ENCODE data around the gene SLC35D2.

Gene SLC35D2

DNA sequence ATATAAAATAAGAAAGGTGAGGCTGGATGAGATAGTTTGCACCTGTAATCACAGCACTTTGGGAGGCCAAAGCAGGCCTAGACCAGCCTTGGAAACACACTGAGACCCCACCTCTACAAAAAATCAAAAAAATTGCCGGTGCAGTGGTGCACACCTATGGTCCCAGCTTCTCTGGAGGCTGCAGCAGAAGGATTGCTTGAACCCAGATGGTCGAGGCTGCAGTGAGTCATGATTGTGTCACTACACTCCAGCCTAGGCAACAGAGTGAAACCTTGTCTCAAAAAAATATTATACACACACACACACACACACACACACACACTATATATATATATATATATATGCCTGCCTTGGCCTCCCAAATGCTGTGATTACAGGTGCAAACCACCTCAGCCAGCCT is 1.3 kb downstream of the SLC35D2 start:
- Mint-ChIP-seq H3K4me1 (peaks cover 38% of the 10 kb centered on the region), H3K36me3 (ENCODE audit: low read depth) (peaks cover 14% of the 10 kb centered on the region), H3K27me3 (ENCODE audit: low read depth, poor library complexity) (peaks cover 15% of the 10 kb centered on the region), H3K4me3 (no peak overlapping the region), H3K9me3 (no peaks in the 10 kb centered on the region), H3K27ac (no peak overlapping the region)
- DNase-seq = no peak
- TF ChIP-seq, protein P1, sequence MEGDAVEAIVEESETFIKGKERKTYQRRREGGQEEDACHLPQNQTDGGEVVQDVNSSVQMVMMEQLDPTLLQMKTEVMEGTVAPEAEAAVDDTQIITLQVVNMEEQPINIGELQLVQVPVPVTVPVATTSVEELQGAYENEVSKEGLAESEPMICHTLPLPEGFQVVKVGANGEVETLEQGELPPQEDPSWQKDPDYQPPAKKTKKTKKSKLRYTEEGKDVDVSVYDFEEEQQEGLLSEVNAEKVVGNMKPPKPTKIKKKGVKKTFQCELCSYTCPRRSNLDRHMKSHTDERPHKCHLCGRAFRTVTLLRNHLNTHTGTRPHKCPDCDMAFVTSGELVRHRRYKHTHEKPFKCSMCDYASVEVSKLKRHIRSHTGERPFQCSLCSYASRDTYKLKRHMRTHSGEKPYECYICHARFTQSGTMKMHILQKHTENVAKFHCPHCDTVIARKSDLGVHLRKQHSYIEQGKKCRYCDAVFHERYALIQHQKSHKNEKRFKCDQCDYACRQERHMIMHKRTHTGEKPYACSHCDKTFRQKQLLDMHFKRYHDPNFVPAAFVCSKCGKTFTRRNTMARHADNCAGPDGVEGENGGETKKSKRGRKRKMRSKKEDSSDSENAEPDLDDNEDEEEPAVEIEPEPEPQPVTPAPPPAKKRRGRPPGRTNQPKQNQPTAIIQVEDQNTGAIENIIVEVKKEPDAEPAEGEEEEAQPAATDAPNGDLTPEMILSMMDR (IDR thresholded peaks at IDR 0.05) = no peak

DNA sequence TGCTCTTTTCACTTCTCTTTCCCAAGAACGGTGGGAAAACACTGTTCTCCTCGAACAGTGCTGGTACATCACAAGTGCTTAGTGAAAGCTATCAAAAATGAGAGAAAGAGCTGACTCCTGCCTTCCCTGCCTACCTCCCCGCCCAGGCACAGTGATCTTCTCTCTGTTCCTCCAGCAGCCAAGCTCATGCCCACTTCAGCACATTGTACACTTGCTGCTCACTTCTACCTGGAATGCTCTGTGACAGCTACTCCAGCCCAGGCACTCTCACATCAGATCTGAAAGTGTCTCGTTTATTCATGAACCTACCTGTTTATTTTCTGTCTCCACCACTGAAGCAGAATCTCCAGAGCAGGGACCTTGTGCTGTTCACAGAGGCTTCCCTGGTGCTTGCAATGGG is 1.8 kb downstream of the SLC35D2 start:
- Mint-ChIP-seq H3K4me3 (peak overlapping the region; percentile 18), H3K9me3 (no peaks in the 10 kb centered on the region), H3K36me3 (ENCODE audit: low read depth) (peaks cover 12% of the 10 kb centered on the region), H3K27ac (no peak overlapping the region), H3K4me1 (peaks cover 43% of the 10 kb centered on the region), H3K27me3 (ENCODE audit: low read depth, poor library complexity) (peaks cover 15% of the 10 kb centered on the region)
- DNase-seq = no peak
- TF ChIP-seq, protein P1 (IDR thresholded peaks at IDR 0.05) = no peak

DNA sequence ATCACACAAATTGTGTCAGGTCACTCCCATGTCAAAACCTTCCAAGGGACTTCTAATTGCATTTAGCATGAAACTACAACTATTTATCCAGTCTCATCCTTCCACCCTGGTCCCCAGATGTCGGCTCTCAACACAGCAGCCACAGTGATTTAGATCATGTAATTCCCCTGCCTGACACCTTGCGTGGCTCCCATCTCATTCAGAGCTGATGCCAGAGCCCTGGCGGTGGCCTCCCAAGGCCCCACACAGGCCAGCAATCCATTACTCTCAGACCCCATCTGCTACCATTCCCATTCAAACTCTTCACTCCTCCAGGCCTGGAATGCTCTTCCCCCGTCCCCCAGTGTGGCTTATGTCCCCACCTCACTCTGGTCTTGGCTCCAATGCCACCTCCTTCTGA is 2.4 kb downstream of the SLC35D2 start:
- DNase-seq = no peak
- peaks cover 15% of the 10 kb centered on the region for H3K27me3 Mint-ChIP-seq (ENCODE audit: low read depth, poor library complexity)
- H3K36me3 Mint-ChIP-seq (ENCODE audit: low read depth) = peaks cover 7% of the 10 kb centered on the region
- H3K9me3 Mint-ChIP-seq = no peaks in the 10 kb centered on the region
- H3K4me3 Mint-ChIP-seq = no peak overlapping the region
- no peak overlapping the region for H3K27ac Mint-ChIP-seq
- TF ChIP-seq, protein P1 (IDR thresholded peaks at IDR 0.05) = no peak
- H3K4me1 Mint-ChIP-seq = peaks cover 43% of the 10 kb centered on the region

DNA sequence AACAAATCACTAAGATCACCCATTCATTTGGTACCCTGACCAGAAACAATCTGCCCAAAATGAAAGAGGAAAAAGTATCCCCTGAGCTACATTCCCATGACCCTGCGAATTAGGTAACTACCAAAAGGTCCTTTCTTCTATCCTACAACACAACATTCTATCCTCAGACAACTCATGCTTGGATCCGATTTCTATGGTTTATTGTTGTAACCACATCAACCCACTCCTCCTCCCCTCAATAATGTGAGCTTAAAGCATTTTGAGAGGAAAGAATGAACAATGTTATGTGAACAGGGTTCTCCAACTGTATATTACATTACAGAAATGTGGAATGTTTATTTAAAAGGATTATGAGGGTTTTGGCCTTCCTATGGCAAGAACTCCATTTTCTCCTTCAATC is 4.0 kb downstream of the SLC35D2 start:
- no peak overlapping the region for H3K4me3 Mint-ChIP-seq
- H3K9me3 Mint-ChIP-seq = no peaks in the 10 kb centered on the region
- TF ChIP-seq, protein P1 (IDR thresholded peaks at IDR 0.05) = no peak
- DNase-seq = no peak
- H3K4me1 Mint-ChIP-seq = peaks cover 43% of the 10 kb centered on the region
- peak overlapping the region; percentile 12 for H3K27ac Mint-ChIP-seq
- H3K27me3 Mint-ChIP-seq (ENCODE audit: low read depth, poor library complexity) = peaks cover 15% of the 10 kb centered on the region
- no peaks in the 10 kb centered on the region for H3K36me3 Mint-ChIP-seq (ENCODE audit: low read depth)

DNA sequence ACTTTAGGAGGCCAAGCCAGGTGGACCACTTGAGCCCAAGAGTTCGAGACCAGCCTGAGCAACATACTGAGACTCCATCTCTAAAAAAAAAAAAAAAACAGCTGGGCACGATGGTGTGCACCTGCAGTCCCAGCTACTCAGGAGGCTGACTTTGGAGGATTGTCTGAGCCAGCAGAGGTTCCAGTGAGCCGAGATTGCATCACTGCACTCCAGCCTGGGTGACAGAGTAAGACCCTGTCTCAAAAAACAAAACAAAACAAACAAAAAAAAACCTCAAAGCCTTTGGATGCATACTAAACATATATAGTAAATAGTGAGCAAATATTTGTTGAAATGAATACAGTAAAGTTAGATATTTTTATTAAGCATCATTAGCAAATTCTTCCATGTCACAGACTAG is 5.3 kb downstream of the SLC35D2 start:
- Mint-ChIP-seq H3K9me3 (no peaks in the 10 kb centered on the region), H3K4me1 (peaks cover 38% of the 10 kb centered on the region), H3K36me3 (ENCODE audit: low read depth) (no peaks in the 10 kb centered on the region), H3K27ac (no peak overlapping the region), H3K4me3 (no peak overlapping the region), H3K27me3 (ENCODE audit: low read depth, poor library complexity) (peaks cover 15% of the 10 kb centered on the region)
- no peak for DNase-seq
- TF ChIP-seq, protein P1 (IDR thresholded peaks at IDR 0.05) = no peak

Data from nephron progenitor cell (in vitro differentiated cells).